Right hindlimb (tissue), 1 donor: ENCODE measurements around the gene KRT37.
A peak's percentile ranks its signal among the peaks of the same experiment; 100 is the strongest.
"Not testable (repeated sequence)": the region's sequence is repeated elsewhere in the genome, so short reads cannot be mapped to it uniquely, and the experiment has no call there.

Source experiments
- DNase-seq: peaks from one replicate; pipeline ENCODE4 v3.0.0-alpha.2; 2018

Gene KRT37

DNA sequence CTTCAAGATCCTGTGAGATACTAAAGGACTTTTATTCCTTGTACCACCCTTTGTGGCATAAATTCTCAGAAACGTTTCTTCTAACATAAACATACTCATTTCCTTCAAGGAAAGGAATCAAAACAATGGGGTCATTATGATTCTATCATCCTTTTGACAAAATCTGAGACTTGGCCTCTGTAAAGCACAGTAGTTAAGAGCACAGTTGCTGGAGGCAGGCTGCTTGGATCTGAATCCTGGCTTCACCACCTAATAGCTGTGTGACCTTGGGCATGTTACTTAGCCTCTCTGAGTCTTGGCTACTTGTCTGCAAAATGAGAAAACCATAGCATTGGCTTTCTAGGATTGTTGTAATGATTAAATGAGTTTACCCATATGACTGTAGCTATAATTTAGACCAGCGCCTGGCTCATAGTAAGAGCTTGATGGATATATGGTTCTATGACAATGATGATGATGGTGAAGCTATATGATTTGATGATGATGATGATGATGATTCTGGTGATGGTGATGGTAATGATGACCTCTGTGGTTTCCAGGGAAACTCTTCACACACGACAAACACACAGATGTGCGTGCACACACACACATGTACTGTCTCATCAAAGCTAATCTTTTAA, 20.9 kb downstream of the KRT37 start:
- no peak for DNase-seq

DNA sequence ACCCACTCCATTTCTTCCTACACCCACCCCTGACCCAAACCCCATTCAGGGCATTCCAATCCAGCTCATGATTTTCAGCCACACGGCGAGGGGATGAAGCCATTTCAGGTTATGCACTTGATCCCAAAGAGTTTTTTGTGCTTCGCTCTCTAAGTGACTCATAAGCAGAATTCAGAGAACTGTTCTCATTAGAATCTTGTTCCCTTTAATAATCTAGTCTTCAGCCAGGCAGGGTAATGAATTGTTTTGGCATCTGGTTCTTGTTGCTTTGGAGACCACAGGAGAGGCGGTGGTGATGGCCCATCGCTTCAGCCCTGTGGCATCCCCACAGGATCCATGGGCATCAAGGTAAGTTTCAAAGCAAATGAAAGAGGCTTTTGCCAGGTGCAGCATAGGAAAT, 22.2 kb downstream of the KRT37 start:
- no peak for DNase-seq

- DNase-seq, result peak; percentile 60
These were observed 27.3 kb downstream of the KRT37 start, which contains the start of gene KRT31 for GRCh38 chr17:41396996-41397660. Gene KRT31 (minus strand): TSS chr17:41397608. CDS start chr17:41397539, 69 bp downstream.

GRCh38 chr17:41396340-41396739, 28.0 kb downstream of the KRT37 start:
- DNase-seq, result no peak

DNA sequence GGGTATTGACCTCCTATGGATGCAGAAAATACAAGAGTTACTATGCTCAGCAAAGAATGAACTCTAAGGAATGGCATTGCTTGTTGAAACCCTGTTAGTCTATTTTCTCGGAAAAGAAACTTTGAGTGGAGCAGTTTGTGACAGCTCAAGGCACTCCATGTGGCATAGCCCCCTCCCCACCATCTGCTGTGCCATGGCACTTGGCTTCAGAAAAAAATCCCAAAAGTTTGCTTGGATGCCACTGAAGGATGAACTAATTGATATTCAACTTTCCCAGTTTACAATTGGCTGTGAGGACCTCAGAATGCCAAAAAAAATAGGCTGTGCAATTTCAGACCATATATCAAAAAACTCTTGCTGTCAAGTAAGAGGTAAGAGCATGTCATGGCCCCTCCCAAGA, 28.8 kb downstream of the KRT37 start:
- no peak for DNase-seq

DNA sequence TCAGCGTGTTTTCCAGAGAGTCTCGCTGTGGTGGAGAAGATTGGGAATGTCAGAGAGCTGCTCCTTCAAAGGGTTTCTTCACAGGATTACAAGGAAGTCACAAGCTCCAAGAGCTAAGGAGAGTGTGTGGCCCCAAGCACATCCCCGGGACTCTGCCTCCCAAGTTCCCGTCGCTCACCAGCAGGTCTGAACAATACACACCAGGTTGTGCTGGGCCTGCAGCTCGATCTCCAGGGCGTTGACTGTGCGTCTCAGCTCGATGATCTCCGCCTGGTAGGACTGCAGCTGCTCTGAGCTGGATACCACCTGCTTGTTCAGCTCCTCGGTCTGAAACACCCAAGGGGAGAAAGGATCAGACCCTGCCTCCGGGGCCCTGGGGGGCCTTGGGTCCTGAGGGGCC, 29.3 kb downstream of the KRT37 start:
- not testable (repeated sequence) for DNase-seq

GRCh38 chr17:41394254-41394996, 30.0 kb downstream of the KRT37 start:
- DNase-seq, result no peak

DNA sequence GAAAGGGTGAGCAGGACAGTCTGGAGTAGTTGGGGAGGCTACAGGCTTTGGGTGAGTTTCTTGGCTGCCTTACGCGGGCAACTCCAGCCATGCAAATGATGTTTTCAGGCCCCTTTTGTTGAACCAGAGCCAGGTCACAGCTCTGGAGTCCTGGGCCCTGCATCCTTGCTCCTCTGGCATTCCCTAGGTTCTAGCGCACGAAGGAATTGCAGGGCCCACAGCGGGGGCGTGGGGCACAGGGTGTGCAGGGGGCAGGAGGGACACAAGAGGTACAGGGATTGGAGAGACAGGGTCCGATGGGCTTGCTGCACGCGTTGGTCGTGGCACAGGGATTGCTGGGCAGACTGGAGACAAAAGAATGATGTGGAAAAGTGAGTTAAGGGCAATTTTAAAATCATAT, 30.6 kb downstream of the KRT37 start:
- DNase-seq, result no peak

GRCh38 chr17:41393294-41393693, 31.1 kb downstream of the KRT37 start:
- no peak for DNase-seq

DNA sequence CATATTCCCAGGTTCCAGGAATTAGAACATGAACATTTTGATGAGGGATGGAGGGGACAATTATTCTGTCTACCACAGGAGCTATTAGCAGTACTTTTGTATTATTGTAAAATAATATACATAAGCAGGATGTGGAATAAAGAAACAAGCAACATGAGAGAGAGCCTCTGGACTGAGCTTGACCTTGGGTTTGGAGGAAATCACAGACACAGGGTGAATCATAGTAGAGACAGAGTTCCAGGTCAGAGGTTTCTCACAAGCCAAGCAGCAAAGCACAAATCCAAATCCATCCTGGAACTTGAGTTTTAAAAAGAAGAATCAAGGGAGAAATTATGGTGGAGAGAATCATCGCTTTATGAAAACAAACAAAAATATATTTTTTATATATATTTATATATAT, 32.1 kb downstream of the KRT37 start:
- no peak for DNase-seq

- no peak for DNase-seq
These were observed 32.9 kb downstream of the KRT37 start for GRCh38 chr17:41391535-41391934.

DNA sequence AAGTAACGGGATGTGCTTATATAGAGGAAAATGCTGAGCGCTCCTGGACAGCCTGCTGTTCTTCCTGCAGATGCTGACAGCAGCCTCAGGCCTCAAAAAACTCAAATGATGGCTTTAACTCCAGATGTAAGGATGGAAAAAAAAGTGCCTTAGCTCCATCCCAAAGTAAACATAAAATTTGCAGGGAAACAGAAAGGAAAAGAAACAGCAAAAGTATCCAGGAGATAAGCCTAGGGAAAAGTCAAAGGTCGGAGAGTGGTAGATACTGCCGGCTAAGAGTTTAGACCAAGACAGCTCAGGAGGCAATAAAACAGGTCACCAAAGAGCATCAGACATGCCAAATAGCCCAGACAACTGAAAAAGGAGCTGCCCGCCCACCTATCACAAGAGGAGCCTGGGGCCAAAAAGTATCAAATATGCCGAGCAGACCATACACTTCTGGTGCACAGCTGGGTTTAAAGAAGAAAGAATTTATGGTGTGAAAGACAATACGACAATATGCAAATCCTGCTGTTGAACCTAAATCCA, 33.9 kb downstream of the KRT37 start:
- no peak for DNase-seq

DNA sequence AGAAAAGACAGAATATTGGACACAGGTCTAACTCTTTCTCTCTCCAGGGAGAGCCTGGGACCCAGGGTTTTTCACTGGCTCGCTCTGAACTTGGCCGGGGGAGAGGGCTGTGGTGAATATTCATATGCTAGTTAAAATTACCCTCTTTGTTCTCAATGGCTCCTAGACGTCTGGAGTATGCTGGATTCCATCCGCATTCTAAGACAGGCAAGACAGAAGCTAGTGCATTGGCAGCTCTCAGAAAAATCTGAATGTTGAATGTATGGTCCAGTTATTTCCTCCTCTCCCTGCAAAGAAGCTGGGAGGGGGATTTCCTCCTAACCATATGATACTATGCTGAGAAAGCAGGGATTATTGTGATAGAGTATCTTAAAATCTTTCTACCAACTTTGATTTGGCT, 36.7 kb downstream of the KRT37 start:
- no peak for DNase-seq

DNA sequence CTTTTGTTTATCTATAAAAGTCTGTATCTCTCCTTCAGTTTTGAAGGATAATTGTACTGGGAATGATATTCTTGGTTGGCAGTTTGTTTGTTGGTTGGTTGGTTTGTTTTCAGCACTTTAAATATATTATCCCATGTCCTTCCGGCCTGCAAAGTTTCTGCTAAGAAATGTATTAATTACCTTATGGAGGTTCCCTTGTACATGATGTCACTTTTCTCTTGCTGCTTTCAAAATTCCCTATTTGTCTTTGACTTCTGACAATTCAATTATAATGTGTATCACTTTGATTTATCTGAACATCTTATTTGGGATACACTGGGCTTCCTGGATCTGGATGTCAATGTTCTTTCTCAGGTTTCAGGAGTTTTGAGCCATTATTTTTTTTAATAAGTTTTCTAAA, 38.2 kb downstream of the KRT37 start:
- DNase-seq, result no peak

GRCh38 chr17:41383690-41384089, 40.7 kb downstream of the KRT37 start:
- no peak for DNase-seq

DNA sequence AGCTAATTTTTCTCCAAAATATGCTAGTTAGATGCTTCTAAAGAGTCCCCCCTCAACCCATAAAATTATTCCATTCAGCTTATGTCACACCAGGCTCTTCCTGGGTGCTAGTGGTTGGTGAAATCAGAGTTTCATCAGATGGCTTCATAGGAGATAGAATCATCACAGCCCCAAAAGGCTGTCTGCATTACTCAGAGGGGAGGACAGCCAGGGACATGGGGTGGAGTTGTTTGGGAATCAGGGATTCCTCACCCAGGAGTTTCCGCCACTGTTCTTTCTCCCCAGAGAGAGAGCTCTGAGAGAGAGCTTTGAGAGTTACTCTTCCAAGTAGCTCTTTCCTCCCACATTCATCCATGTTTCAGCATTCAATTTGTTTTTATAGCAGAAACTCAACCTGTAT, 42.0 kb downstream of the KRT37 start:
- no peak for DNase-seq

DNA sequence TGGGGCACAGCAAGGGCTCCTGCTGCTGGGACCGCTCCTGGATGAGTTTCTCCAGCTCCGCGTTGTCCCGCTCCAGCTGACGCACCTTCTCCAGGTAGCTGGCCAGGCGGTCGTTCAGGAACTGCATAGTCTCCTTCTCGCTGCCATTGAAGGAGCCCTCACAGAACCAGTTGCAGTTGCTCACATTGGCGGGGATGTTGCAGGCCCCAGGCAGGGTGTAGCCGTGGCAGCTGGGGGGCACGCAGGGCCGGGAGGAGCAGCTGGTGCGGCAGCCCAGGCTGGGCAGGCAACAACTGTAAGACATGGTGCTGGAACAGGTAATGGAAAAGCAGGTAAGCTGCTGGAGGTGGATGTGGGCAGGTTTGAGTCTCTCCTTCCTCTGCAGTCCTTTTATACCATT, 42.4 kb downstream of the KRT37 start, which contains the start of gene KRT34:
TSS of gene KRT34 (minus strand) at position 364 of the 400 bp plus-strand sequence. CDS start at position 304, 60 bp downstream.
- not testable (repeated sequence) for DNase-seq

DNA sequence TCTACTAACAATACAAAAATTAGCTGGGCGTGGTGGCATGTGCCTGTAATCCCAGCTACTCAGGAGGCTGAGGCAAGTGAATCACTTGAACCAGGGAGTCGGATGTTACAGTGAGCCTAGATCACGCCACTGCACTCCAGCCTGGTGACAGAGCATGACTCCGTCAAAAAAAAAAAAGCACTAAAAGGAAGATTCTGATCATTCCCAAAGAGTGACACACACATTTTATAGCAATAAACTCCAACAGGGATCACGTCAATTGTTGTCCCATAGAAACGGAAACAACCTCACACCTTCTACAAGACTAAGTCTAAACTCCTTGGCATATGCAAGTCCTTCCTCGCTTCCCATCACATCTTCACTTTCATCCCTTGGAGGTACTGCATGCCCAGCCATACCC, 44.3 kb downstream of the KRT37 start:
- DNase-seq, result not testable (repeated sequence)

- DNase-seq, result no peak
These were observed 46.8 kb downstream of the KRT37 start for GRCh38 chr17:41377546-41377945.
